Ovary (tissue), 9 donors: ENCODE measurements around the gene C2orf78. TPM values are rescaled to one million over a fixed set of nuclear protein-coding genes. Genes with fewer than 3 reads are reported as not detected.
A peak's percentile ranks its signal among the peaks of the same experiment; 100 is the strongest.

Source experiments
- DNase-seq, 5 donors: peaks; one replicate each; pipeline ENCODE4 v3.0.0-alpha.2; 2019 to 2020
- H3K27ac ChIP-seq, 2 donors: fragments of 200-600 bp; one replicate each; pipeline versions ENCODE4 v1.5.1 to v1.8.0; 2019 to 2022
- H3K27me3 ChIP-seq: fragments of 200-600 bp; one replicate; pipeline ENCODE4 v1.8.0; 2022
- H3K36me3 ChIP-seq: fragments of 200-600 bp; sonication (generic); one replicate; pipeline ENCODE4 v1.5.1; 2019
- H3K4me1 ChIP-seq: one replicate; pipeline ENCODE4 v1.8.1; 2013; ENCODE audit warnings: mild to moderate bottlenecking, moderate library complexity; ENCODE audit not compliant: insufficient read depth
- H3K4me3 ChIP-seq: fragments of 200-600 bp; sonication (generic); one replicate; pipeline ENCODE4 v1.5.1; 2017
- H3K9me3 ChIP-seq, 2 donors: fragments of 200-600 bp in 1 of 2; sonication (generic) in 1 of 2; one replicate each; pipeline versions ENCODE4 v1.5.1 to v1.8.1; 2013 to 2019; ENCODE audit warnings: mild to moderate bottlenecking in 1 of 2, moderate library complexity in 1 of 2
- CTCF ChIP-seq, 3 donors: fragments of 450-650 bp in 2 of 3; fragments of 200-600 bp in 1 of 3; IDR thresholded peaks; one replicate each; pipeline versions ENCODE4 v1.5.1 to v1.8.0; 2016 to 2022; ENCODE audit warnings: antibody characterized with exemption in 3 of 3, mild to moderate bottlenecking in 1 of 3
- EP300 ChIP-seq: sonication (generic); formaldehyde crosslinking; IDR thresholded peaks from one replicate; pipeline ENCODE4 v1.6.1; 2017; ENCODE audit warnings: antibody characterized with exemption
- POLR2A ChIP-seq: fragments of 450-650 bp; IDR thresholded peaks from one replicate; pipeline ENCODE4 v1.6.1; 2017; ENCODE audit warnings: antibody characterized with exemption, mild to moderate bottlenecking, moderate library complexity
- WGBS, 3 donors: extraction: QIAGEN DNeasy Blood & Tissue Kit in 1 of 3; methylation state at CpG; one replicate each; pipeline versions ENCODE4 v1.1.5 to v1.1.7; 2013 to 2017; 5-methylcytosine and 5-hydroxymethylcytosine counted together
- intact Hi-C, 4 donors: fragments of 100-400 bp; cut with DNase I; formaldehyde crosslinking; loops; one replicate each; pipeline versions ENCODE4 v1.11.0 to v1.15.1; 2022 to 2023
- polyA plus RNA-seq, 2 donors: library from polyadenylated mRNA; stranded (reverse); fragments of 200-250 nt in 1 of 2; fragments of 350-450 nt in 1 of 2; fragmentation: Illumina TruSeq in 1 of 2; extraction: RNeasy Lipid Tissue Mini Kit (QIAGEN cat#74804) in 1 of 2; gene quantifications; one replicate each; pipeline ENCODE4 v1.2.3, GENCODE V29; 2013 to 2014
- total RNA-seq, 7 donors: library from RNA; depleted of rRNA in 2 of 7; stranded (reverse); fragments of >200 nt in 2 of 7; fragmentation: NEBNext Ultra II Directional in 3 of 7; extraction: Animal tissue kit (Norgen Biotek cat#: 25700) in 3 of 7; gene quantifications; one replicate each; pipeline versions ENCODE4 v1.1.0 to v1.2.4, GENCODE V29; 2016 to 2023
- donor health status: DM: no; HTN: no; CAD: no; lungs with moderate emphysema.
- donor health status: DM: no; HTN: no; CAD: no.
- donor health status: Bipolar disorder and iron deficiency.
- donor health status: DM: yes; HTN: yes; CAD: no.
- donor health status: DM: no; HTN: no; CAD: no.
- donor health status: DM: yes; HTN: yes; CAD: no.

Gene C2orf78
- total and polyA plus RNA-seq, 9 donors: not detected

- 54 to 67% (median 62%) methylated on average over 4 of the region's 4 CpGs for WGBS, 3 donors
- TF ChIP-seq CTCF (IDR thresholded peaks at IDR 0.05) (no peak), POLR2A (no peak), EP300 (no peak)
- H3K4me1 ChIP-seq: peaks cover 6% of the 10 kb centered on the region
- H3K27me3 ChIP-seq: no peaks in the 10 kb centered on the region
- H3K27ac ChIP-seq: no peak overlapping the region
- no peaks in the 10 kb centered on the region for H3K36me3 ChIP-seq
- no peak for DNase-seq
- H3K4me3 ChIP-seq: no peak overlapping the region
- no peaks in the 10 kb centered on the region for H3K9me3 ChIP-seq
- intact Hi-C loops: loop anchor here in 2 of 4 donors (10.0 kb wide), 2 partner anchors 179 to 509 kb away; no protein-coding TSS in a partner anchor
These were observed 41.4 kb downstream of the C2orf78 start for GRCh38 chr2:73825408-73825807.

GRCh38 chr2:73827018-73827417 is 43.0 kb downstream of the C2orf78 start:
- peaks cover 6% of the 10 kb centered on the region for H3K4me1 ChIP-seq

GRCh38 chr2:73827660-73828388 is 43.8 kb downstream of the C2orf78 start:
- intact Hi-C loops: loop anchor here in 2 of 4 donors (10.0 kb wide), 2 partner anchors 177 to 507 kb away; no protein-coding TSS in a partner anchor
- Histone ChIP-seq H3K36me3 (no peaks in the 10 kb centered on the region), H3K27me3 (no peaks in the 10 kb centered on the region), H3K27ac (no peak overlapping the region), H3K4me3 (peak overlapping the region; percentile 83), H3K9me3 (no peaks in the 10 kb centered on the region), H3K4me1 (peaks cover 7% of the 10 kb centered on the region)
- no peak for DNase-seq
- 74 to 79% (median 79%) methylated on average over 9 of the region's 9 CpGs for WGBS, 3 donors
- TF ChIP-seq CTCF (IDR thresholded peaks at IDR 0.05) (no peak), POLR2A (no peak), EP300 (no peak)

More at GRCh38 chr2:73827018-73827417, 43.0 kb downstream of the C2orf78 start:
- Histone ChIP-seq H3K4me3 (no peak overlapping the region), H3K27me3 (no peaks in the 10 kb centered on the region), H3K9me3 (no peaks in the 10 kb centered on the region), H3K27ac (no peak overlapping the region), H3K36me3 (no peaks in the 10 kb centered on the region)
- WGBS, 3 donors: 32 to 44% (median 39%) methylated on average over 2 of the region's 2 CpGs
- TF ChIP-seq POLR2A (no peak), CTCF (IDR thresholded peaks at IDR 0.05) (no peak), EP300 (no peak)
- intact Hi-C loops: loop anchor here in 2 of 4 donors (10.0 kb wide), 2 partner anchors 178 to 508 kb away; no protein-coding TSS in a partner anchor
- no peak for DNase-seq

GRCh38 chr2:73828389-73828817 is 44.4 kb downstream of the C2orf78 start:
- intact Hi-C loops: loop anchor here in 2 of 4 donors (10.0 kb wide), 2 partner anchors 176 to 506 kb away; no protein-coding TSS in a partner anchor
- 60 to 62% (median 62%) methylated on average over 4 of the region's 4 CpGs for WGBS, 3 donors
- H3K4me3 ChIP-seq: peak overlapping the region; percentile 83
- peaks cover 9% of the 10 kb centered on the region for H3K4me1 ChIP-seq
- H3K36me3 ChIP-seq: no peaks in the 10 kb centered on the region
- no peaks in the 10 kb centered on the region for H3K9me3 ChIP-seq
- no peak for TF ChIP-seq POLR2A
- no peak for TF ChIP-seq CTCF (IDR thresholded peaks at IDR 0.05)
- TF ChIP-seq EP300: no peak
- H3K27ac ChIP-seq: peak overlapping the region in 1 of 2 donors; percentile 96
- no peaks in the 10 kb centered on the region for H3K27me3 ChIP-seq
- DNase-seq: no peak
